ENCODE measurements around the gene NTRK1.
A peak's percentile ranks its signal among the peaks of the same experiment; 100 is the strongest.

The NTRK1 gene

GRCh38 chr1:156898161-156898566 lies 37.5 kb downstream of the NTRK1 start:
- DNase-seq (ENCODE audit: low spot score), result peak; percentile 27

GRCh38 chr1:156898971-156899664 lies 38.5 kb downstream of the NTRK1 start:
- no peak for DNase-seq (ENCODE audit: low spot score)

GRCh38 chr1:156899956-156900718 lies 39.5 kb downstream of the NTRK1 start:
- DNase-seq (ENCODE audit: low spot score), result no peak

DNA sequence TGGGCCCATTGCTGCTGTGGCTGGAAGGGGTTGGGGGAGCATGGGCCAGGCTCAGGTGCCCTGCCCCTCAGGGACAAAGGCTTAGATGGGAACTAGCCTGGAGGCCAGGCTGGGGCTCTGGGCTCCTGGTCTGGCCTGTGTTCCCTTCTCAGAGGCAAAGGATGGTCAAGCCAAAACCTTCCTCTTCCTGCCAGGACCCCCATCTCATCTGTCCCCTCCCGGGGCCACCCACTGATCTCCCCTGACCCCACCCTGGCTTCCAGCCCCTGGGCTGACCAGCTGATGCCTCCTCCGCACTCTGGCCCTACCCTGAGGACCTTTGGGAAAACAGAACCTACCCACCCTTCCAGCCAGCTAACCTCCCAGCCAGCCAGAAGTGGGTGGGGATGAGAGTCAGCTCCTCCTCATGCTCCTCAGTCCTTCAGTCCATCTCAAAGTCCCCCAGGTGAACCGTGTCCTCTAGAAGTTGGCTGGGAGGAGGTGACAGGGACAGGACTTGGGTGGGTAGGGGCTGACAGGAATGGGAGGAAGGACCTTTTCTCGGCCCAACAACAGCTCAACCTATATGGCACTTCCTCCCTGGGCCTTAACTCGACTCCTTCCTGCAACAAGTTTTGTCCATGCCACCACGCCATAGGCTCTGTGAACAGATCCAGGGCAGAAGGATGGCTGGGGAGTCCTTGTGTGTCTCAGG lies 40.4 kb downstream of the NTRK1 start:
- DNase-seq (ENCODE audit: low spot score), result no peak

- no peak for DNase-seq (ENCODE audit: low spot score)
These were observed 40.9 kb downstream of the NTRK1 start for GRCh38 chr1:156901590-156901900.

- no peak for DNase-seq (ENCODE audit: low spot score)
These were observed 41.6 kb downstream of the NTRK1 start for GRCh38 chr1:156901966-156902915.

- no peak for DNase-seq (ENCODE audit: low spot score)
These were observed 42.8 kb downstream of the NTRK1 start for GRCh38 chr1:156903328-156904091.

- DNase-seq (ENCODE audit: low spot score), result no peak
These were observed 43.7 kb downstream of the NTRK1 start for GRCh38 chr1:156904187-156904959.

DNA sequence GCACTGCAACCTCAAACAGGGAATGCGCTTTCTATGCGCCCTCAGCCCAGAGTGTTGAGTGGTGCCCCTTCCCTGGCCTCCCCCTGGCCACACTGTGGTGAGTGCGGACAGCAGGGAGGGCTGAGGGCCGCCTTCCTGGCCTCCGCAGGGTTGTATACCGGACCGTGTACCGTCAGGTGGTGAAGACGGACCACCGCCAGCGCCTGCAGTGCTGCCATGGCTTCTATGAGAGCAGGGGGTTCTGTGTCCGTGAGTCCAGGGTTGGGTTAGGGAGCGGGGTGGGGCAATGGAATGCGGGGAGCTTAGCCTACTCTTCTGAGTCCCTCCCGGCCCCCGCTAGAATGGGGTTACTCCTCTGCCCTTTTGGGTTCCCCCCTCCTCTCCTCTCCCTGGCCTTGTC lies 44.5 kb downstream of the NTRK1 start:
- no peak for DNase-seq (ENCODE audit: low spot score)

DNA sequence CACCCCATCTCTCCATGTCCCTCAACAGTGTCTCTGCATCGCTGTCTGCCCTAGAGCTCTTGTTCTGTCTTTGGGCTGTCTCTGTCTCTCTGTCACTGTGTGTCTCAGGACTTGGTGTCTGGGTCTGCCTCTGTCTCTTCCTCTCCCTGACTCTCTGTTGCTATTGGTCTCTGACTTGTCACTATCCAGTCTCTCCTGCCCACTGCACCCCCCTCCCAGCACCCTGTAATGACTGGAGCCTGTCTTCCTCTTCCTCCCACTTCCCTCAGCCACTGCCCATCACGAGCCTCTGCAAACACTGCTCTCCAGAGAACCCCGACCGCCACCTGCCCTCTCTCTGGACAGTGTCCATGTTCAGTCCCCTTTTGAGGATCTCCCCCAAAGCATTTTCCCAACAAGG lies 45.0 kb downstream of the NTRK1 start:
- DNase-seq (ENCODE audit: low spot score), result no peak

DNA sequence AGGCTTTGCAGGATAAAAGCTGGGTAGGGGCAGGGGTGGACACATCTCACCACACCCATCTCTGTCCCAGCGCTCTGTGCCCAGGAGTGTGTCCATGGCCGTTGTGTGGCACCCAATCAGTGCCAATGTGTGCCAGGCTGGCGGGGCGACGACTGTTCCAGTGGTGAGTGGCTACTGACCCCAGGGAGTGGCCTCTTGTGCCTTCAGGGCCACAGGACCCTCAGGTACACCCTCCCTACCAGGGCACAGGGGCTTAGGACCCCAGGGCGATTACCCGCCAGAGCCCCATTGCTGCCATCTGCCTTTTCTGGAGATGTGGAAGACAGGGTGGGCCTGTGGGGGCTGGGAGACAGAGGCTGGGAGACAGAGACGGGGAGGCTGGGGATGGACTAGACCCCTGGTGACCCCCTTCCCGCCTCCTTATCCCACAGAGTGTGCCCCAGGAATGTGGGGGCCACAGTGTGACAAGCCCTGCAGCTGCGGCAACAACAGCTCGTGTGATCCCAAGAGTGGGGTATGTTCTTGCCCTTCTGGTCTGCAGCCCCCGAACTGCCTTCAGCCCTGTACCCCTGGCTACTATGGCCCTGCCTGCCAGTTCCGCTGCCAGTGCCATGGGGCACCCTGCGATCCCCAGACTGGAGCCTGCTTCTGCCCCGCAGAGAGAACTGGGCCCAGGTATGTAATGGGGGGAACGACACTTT lies 45.7 kb downstream of the NTRK1 start:
- DNase-seq (ENCODE audit: low spot score), result no peak

- DNase-seq (ENCODE audit: low spot score), result no peak
These were observed 47.9 kb downstream of the NTRK1 start for GRCh38 chr1:156908541-156908940.

DNA sequence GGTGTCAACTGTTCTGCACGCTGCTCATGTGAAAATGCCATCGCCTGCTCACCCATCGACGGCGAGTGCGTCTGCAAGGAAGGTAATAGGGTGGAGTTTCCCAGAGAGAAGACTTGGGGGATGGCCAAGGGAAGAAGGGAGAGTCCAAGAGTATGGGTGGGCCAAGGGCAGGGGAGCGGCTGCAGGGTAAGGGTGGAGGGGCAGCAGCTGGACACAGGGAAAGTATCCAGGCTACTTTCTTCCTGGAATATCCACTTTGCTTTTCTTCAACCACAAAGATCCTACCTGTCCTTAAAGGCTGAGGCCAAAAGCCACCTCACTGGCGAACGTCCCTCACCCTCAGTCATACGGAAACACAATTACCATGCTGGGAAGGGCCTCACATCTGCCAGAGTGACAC lies 48.3 kb downstream of the NTRK1 start:
- DNase-seq (ENCODE audit: low spot score), result no peak

DNA sequence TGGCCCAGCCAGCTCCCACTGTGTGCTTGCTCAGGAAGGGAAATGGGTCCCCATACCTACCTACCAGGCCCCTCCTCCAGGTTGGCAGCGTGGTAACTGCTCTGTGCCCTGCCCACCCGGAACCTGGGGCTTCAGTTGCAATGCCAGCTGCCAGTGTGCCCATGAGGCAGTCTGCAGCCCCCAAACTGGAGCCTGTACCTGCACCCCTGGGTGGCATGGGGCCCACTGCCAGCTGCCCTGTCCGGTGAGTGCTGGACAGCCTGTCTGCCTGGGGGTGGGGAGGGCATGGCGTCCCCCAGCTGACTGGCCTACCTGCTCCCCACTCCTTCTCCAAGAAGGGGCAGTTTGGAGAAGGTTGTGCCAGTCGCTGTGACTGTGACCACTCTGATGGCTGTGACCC lies 49.0 kb downstream of the NTRK1 start:
- DNase-seq (ENCODE audit: low spot score), result no peak

DNA sequence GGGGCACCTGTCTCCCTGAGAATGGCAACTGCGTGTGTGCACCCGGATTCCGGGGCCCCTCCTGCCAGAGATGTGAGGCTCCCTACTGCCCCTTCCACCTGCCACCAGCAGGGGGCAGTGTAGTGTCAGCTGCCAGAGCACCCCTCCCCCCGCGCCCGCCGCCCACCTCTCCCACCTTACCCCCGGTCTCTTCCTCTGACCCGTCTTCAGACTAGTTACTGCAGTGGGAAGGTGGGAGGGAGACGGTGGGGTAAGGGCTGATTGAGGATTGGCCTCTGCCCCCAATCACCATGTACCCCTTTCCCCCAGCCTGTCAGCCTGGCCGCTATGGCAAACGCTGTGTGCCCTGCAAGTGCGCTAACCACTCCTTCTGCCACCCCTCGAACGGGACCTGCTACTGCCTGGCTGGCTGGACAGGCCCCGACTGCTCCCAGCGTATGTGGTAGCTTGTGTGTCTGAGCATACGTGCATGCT lies 49.7 kb downstream of the NTRK1 start:
- no peak for DNase-seq (ENCODE audit: low spot score)

GRCh38 chr1:156911577-156912298 lies 51.1 kb downstream of the NTRK1 start:
- no peak for DNase-seq (ENCODE audit: low spot score)

GRCh38 chr1:156912310-156912709 lies 51.6 kb downstream of the NTRK1 start:
- DNase-seq (ENCODE audit: low spot score), result no peak

DNA sequence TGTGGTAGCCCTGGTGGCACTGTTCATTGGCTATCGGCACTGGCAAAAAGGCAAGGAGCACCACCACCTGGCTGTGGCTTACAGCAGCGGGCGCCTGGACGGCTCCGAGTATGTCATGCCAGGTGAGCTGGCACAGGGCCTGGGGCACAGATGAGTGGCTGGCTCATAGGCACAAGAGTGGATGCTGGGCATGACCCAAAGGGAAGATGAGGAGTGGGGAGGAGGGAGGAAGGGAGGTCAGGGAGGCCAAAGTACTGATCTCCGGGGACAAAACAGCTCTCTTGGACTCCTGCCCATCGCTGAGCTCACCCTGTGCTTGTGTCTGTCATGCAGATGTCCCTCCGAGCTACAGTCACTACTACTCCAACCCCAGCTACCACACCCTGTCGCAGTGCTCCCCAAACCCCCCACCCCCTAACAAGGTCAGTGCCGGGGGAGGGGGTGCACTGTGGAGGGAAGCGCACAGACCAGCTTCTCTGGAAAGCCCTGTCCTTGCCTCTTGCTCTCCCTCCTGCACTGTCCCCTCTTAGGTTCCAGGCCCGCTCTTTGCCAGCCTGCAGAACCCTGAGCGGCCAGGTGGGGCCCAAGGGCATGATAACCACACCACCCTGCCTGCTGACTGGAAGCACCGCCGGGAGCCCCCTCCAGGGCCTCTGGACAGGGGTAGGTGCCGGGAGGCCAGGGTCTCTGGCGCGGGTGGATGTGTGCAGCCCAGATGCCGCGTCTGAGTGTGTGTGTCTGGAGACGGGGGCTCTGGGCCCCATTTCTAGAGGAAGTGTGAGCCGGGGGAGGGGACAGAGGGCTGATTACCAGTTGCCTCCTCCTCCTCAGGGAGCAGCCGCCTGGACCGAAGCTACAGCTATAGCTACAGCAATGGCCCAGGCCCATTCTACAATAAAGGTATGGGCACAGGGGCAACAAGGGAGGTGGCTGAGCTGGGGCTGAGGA lies 52.5 kb downstream of the NTRK1 start:
- DNase-seq (ENCODE audit: low spot score), result peak; percentile 45

Data from kidney tubule cell (primary cell).